Lower leg skin (tissue), 4 donors: ENCODE data around the gene BPIFB3. TPM values are rescaled to one million over a fixed set of nuclear protein-coding genes. Genes with fewer than 3 reads are reported as not detected.

Source experiments
- DNase-seq, 2 donors: peaks; one replicate each; pipeline ENCODE4 v3.0.0-alpha.2; 2019; ENCODE audit warnings: low spot score in 2 of 2
- H3K4me3 ChIP-seq: fragments of 200-600 bp; sonication (generic); 2 replicates; pipeline ENCODE4 v1.5.1; 2017; ENCODE audit warnings: mild to moderate bottlenecking, low read depth; ENCODE audit not compliant: poor library complexity, severe bottlenecking
- POLR2A ChIP-seq, 2 donors: fragments of 450-650 bp; IDR thresholded peaks; one replicate each; pipeline ENCODE4 v1.6.1; 2016 to 2017; ENCODE audit warnings: antibody characterized with exemption in 2 of 2, mild to moderate bottlenecking in 1 of 2, moderate library complexity in 1 of 2
- WGBS, 2 donors: methylation state at CpG; one replicate each; pipeline ENCODE4 v1.1.5; 2018; 5-methylcytosine and 5-hydroxymethylcytosine counted together
- intact Hi-C: fragments of 100-400 bp; cut with DNase I; formaldehyde crosslinking; loops from one replicate; pipeline ENCODE4 v1.15.0; 2023; ENCODE audit warnings: low total_unique reads
- total RNA-seq, 4 donors: library from RNA; depleted of rRNA; stranded (reverse); fragments of >200 nt; gene quantifications; one replicate each; pipeline ENCODE4 v1.1.0, GENCODE V29; 2016
- TF ChIP-seq, protein P1 (sequence below), 3 donors: fragments of 450-650 bp; IDR thresholded peaks; one replicate each; pipeline ENCODE4 v1.5.1; 2016; ENCODE audit warnings: antibody characterized with exemption in 3 of 3, mild to moderate bottlenecking in 3 of 3, moderate library complexity in 2 of 3

Gene BPIFB3
- total RNA-seq, 4 donors from 2014 or later = not detected

DNA sequence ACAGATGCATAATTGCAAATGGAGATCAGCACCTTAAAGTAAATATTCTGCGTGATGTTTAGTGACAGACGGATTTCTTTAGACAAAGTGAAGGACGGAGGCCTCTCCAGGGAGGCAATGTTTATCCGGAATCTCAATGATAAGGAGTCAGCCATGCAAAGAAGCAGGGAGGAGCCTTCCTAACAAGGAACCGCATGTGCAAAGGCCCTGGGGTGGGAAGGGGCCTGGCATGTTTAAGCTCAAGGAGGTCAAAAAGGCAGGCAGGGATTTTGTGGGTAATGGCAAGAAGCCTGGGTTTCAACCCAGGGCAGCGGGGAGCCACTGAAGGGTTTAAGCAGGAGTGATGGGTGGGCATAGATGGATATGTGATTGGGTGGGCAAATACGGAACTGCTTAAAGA is 678 bp downstream of the BPIFB3 start:
- WGBS, 2 donors = 85 to 88% methylated on average over 7 of the region's 7 CpGs
- TF ChIP-seq, protein P1, sequence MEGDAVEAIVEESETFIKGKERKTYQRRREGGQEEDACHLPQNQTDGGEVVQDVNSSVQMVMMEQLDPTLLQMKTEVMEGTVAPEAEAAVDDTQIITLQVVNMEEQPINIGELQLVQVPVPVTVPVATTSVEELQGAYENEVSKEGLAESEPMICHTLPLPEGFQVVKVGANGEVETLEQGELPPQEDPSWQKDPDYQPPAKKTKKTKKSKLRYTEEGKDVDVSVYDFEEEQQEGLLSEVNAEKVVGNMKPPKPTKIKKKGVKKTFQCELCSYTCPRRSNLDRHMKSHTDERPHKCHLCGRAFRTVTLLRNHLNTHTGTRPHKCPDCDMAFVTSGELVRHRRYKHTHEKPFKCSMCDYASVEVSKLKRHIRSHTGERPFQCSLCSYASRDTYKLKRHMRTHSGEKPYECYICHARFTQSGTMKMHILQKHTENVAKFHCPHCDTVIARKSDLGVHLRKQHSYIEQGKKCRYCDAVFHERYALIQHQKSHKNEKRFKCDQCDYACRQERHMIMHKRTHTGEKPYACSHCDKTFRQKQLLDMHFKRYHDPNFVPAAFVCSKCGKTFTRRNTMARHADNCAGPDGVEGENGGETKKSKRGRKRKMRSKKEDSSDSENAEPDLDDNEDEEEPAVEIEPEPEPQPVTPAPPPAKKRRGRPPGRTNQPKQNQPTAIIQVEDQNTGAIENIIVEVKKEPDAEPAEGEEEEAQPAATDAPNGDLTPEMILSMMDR (IDR thresholded peaks at IDR 0.05) = no peak
- no peak for TF ChIP-seq POLR2A (IDR thresholded peaks at IDR 0.05)

DNA sequence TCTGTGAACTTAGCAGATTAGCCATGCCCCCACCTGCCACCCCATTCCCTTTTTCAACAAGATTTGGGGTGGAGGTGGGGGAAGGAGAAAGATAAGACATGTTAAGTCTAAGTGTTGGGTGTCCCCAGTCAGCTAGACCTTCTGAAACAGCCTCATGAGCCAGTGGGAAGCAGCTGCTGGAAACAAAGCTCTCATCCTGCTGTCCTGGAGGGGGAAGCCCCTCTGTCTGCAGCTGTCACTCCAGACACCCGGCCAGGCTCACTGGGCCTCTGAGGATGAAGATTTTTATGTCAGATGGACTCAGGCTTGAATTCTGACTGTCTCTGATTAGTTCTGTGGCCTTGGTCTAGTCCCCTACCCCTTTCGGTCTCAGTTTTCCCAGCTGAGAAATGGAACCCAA is 1.1 kb downstream of the BPIFB3 start:
- intact Hi-C loops = no loop called here
- DNase-seq = no peak
- WGBS, 2 donors = 89 to 92% methylated on average over 2 of the region's 2 CpGs
- H3K4me3 ChIP-seq = no peak overlapping the region
- TF ChIP-seq POLR2A (IDR thresholded peaks at IDR 0.05) = no peak
- TF ChIP-seq, protein P1 (IDR thresholded peaks at IDR 0.05) = no peak

More for the DNA sequence above, 678 bp downstream of the BPIFB3 start:
- H3K4me3 ChIP-seq = no peak overlapping the region
- intact Hi-C loops = no loop called here
- no peak for DNase-seq

- TF ChIP-seq POLR2A (IDR thresholded peaks at IDR 0.05) = no peak
- TF ChIP-seq, protein P1 (IDR thresholded peaks at IDR 0.05) = no peak
- DNase-seq = no peak
- WGBS, 2 donors = 75 to 83% methylated on average over 7 of the region's 7 CpGs
- H3K4me3 ChIP-seq = no peak overlapping the region
- intact Hi-C loops = no loop called here
Observed at GRCh38 chr20:33059136-33059535, 5.4 kb downstream of the BPIFB3 start.

- DNase-seq = no peak
- intact Hi-C loops = no loop called here
- WGBS, 2 donors = 68 to 81% methylated on average over 20 to 21 of the region's 22 CpGs
- TF ChIP-seq, protein P1 (IDR thresholded peaks at IDR 0.05) = no peak
- TF ChIP-seq POLR2A (IDR thresholded peaks at IDR 0.05) = no peak
- no peak overlapping the region for H3K4me3 ChIP-seq
Observed at GRCh38 chr20:33059741-33060390, 6.2 kb downstream of the BPIFB3 start.

GRCh38 chr20:33061658-33062028 is 7.9 kb downstream of the BPIFB3 start:
- DNase-seq = no peak
- WGBS, 2 donors = 78 to 81% methylated on average over 14 of the region's 14 CpGs
- no peak overlapping the region for H3K4me3 ChIP-seq
- intact Hi-C loops = no loop called here
- TF ChIP-seq, protein P1 (IDR thresholded peaks at IDR 0.05) = no peak
- TF ChIP-seq POLR2A (IDR thresholded peaks at IDR 0.05) = no peak
